Measurements from ENCODE around the gene IFT52.

DNA sequence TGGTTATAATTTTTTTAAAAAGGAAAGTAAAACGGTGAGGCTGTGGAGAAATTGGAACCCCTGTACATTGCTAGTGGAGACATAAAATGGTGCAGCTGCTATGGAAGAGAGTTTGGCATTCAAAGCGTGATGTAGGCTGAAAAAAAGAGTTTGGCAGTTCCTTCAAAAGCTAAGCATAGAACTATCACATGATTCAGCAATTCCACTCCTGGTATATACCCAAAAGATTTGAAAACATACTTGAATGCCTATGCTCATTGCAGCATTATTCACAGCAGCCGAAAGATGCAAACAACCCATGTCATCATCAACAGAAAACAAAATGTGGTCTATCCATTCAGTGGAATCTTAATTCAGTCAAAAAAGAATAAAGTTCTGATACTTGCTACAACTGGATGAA, 36.4 kb upstream of the IFT52 start:
- TF ChIP-seq, protein P1, sequence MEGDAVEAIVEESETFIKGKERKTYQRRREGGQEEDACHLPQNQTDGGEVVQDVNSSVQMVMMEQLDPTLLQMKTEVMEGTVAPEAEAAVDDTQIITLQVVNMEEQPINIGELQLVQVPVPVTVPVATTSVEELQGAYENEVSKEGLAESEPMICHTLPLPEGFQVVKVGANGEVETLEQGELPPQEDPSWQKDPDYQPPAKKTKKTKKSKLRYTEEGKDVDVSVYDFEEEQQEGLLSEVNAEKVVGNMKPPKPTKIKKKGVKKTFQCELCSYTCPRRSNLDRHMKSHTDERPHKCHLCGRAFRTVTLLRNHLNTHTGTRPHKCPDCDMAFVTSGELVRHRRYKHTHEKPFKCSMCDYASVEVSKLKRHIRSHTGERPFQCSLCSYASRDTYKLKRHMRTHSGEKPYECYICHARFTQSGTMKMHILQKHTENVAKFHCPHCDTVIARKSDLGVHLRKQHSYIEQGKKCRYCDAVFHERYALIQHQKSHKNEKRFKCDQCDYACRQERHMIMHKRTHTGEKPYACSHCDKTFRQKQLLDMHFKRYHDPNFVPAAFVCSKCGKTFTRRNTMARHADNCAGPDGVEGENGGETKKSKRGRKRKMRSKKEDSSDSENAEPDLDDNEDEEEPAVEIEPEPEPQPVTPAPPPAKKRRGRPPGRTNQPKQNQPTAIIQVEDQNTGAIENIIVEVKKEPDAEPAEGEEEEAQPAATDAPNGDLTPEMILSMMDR (IDR thresholded peaks at IDR 0.05), result no peak
- no peak for TF ChIP-seq POLR2A (IDR thresholded peaks at IDR 0.05)
